ENCODE measurements around the gene FAM83G.
"Not testable (repeated sequence)": the region's sequence is repeated elsewhere in the genome, so short reads cannot be mapped to it uniquely, and the experiment has no call there.

FAM83G gene

DNA sequence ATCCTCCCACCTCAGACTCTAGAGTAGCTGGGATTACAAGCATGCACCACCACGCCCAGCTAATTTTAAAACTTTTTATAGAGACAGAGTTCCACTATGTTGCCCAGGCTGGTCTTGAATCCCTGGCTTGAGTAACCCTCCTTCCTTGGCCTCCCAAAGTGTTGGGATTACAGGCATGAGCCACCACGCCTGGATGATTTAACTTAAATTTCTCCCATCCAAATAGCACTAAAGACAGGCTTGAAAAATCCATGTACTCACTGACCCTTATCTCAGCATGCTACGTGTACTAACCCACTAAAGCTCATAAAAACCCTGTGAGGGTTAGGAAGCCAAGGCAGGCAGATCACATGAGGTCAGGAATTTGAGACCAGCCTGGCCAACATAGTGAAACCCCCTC lies 48.0 kb downstream of the FAM83G start:
- Histone ChIP-seq H3K4me1 (ENCODE audit: control insufficient read depth in 5 of 5, insufficient read depth in 5 of 5, low read length in 5 of 5) (peaks cover 0 to 10% (median 2%) of the 10 kb centered on the region in 5 donors), H3K9ac (ENCODE audit: low read length in 5 of 5) (no peak overlapping the region), H3K36me3 (ENCODE audit: control insufficient read depth in 5 of 5, insufficient read depth in 5 of 5, low read length in 5 of 5) (no peaks in the 10 kb centered on the region), H3K9me3 (ENCODE audit: control insufficient read depth in 5 of 5, low read length in 5 of 5) (no peaks in the 10 kb centered on the region), H3K4me3 (ENCODE audit: low read depth in 1 of 5, low read length in 5 of 5) (no peak overlapping the region), H3K27me3 (ENCODE audit: control insufficient read depth in 5 of 5, insufficient read depth in 4 of 5, low read length in 5 of 5) (peaks cover 0 to 6% (median 0%) of the 10 kb centered on the region in 5 donors), H3K27ac (ENCODE audit: low read depth, low read length) (no peak overlapping the region)

DNA sequence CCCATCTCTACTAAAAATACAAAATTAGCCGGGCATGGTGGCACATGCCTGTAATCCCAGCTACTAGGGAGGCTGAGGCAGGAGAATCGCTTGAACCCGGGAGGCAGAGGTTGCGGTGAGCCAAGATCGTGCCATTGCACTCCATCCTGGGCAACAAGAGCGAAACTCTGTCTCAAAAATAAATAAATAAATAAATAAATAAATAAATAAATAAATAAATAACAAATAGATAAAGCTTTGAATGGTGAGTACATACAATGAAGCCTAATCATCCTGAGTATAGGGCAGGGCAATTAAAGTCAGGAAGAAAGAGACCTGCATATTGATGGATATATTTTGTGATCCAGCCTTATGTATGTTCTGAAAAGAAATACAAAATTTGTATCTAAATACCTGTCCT lies 48.5 kb downstream of the FAM83G start:
- not testable (repeated sequence) for H3K9me3 ChIP-seq (ENCODE audit: control insufficient read depth in 5 of 5, low read length in 5 of 5); H3K4me3 ChIP-seq (ENCODE audit: low read depth in 1 of 5, low read length in 5 of 5); H3K9ac ChIP-seq (ENCODE audit: low read length in 5 of 5); H3K36me3 ChIP-seq (ENCODE audit: control insufficient read depth in 5 of 5, insufficient read depth in 5 of 5, low read length in 5 of 5); H3K4me1 ChIP-seq (ENCODE audit: control insufficient read depth in 5 of 5, insufficient read depth in 5 of 5, low read length in 5 of 5); H3K27ac ChIP-seq (ENCODE audit: low read depth, low read length)
- H3K27me3 ChIP-seq (ENCODE audit: control insufficient read depth in 5 of 5, insufficient read depth in 4 of 5, low read length in 5 of 5) = peaks cover 0 to 11% (median 3%) of the 10 kb centered on the region in 5 donors

DNA sequence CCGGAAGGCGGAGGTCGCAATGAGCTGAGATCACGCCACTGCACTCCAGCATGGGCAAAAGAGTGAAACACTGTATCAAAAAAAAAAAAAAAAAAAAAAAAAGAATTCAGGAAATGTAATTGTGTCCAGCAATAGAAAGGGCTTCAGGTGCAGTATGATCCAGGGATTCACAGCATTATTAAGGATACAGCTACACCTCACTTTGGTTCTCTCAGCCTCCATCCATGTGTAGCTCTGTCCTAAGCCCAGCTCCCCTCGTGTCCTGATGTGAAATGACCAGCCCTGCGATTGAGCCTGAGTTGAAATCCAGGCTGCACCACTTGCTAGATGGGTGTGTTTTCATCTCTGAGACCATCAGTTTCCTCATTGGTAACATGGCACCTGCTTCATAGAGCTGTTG lies 49.6 kb downstream of the FAM83G start:
- H3K9ac ChIP-seq (ENCODE audit: low read length in 5 of 5) = no peak overlapping the region
- no peak overlapping the region for H3K4me3 ChIP-seq (ENCODE audit: low read depth in 1 of 5, low read length in 5 of 5)
- H3K27ac ChIP-seq (ENCODE audit: low read depth, low read length) = no peak overlapping the region
- no peaks in the 10 kb centered on the region for H3K4me1 ChIP-seq (ENCODE audit: control insufficient read depth in 5 of 5, insufficient read depth in 5 of 5, low read length in 5 of 5)
- H3K27me3 ChIP-seq (ENCODE audit: control insufficient read depth in 5 of 5, insufficient read depth in 4 of 5, low read length in 5 of 5) = peaks cover 0 to 13% (median 3%) of the 10 kb centered on the region in 5 donors
- no peaks in the 10 kb centered on the region for H3K36me3 ChIP-seq (ENCODE audit: control insufficient read depth in 5 of 5, insufficient read depth in 5 of 5, low read length in 5 of 5)
- no peaks in the 10 kb centered on the region for H3K9me3 ChIP-seq (ENCODE audit: control insufficient read depth in 5 of 5, low read length in 5 of 5)

- Histone ChIP-seq H3K27me3 (ENCODE audit: control insufficient read depth in 5 of 5, insufficient read depth in 4 of 5, low read length in 5 of 5) (peaks cover 0 to 17% (median 3%) of the 10 kb centered on the region in 5 donors), H3K4me1 (ENCODE audit: control insufficient read depth in 5 of 5, insufficient read depth in 5 of 5, low read length in 5 of 5) (peaks cover 0 to 5% (median 0%) of the 10 kb centered on the region in 5 donors), H3K9ac (ENCODE audit: low read length in 5 of 5) (peak overlapping the region in 1 of 5 donors; percentile 28), H3K36me3 (ENCODE audit: control insufficient read depth in 5 of 5, insufficient read depth in 5 of 5, low read length in 5 of 5) (no peaks in the 10 kb centered on the region), H3K9me3 (ENCODE audit: control insufficient read depth in 5 of 5, low read length in 5 of 5) (no peaks in the 10 kb centered on the region), H3K4me3 (ENCODE audit: low read depth in 1 of 5, low read length in 5 of 5) (no peak overlapping the region), H3K27ac (ENCODE audit: low read depth, low read length) (no peak overlapping the region)
These were observed 50.2 kb downstream of the FAM83G start for GRCh38 chr17:18954321-18954720.

GRCh38 chr17:18953231-18953728 lies 51.3 kb downstream of the FAM83G start:
- Histone ChIP-seq H3K4me3 (ENCODE audit: low read depth in 1 of 5, low read length in 5 of 5) (no peak overlapping the region), H3K27ac (ENCODE audit: low read depth, low read length) (no peak overlapping the region), H3K9me3 (ENCODE audit: control insufficient read depth in 5 of 5, low read length in 5 of 5) (no peaks in the 10 kb centered on the region), H3K36me3 (ENCODE audit: control insufficient read depth in 5 of 5, insufficient read depth in 5 of 5, low read length in 5 of 5) (no peaks in the 10 kb centered on the region), H3K4me1 (ENCODE audit: control insufficient read depth in 5 of 5, insufficient read depth in 5 of 5, low read length in 5 of 5) (peaks cover 0 to 5% (median 0%) of the 10 kb centered on the region in 5 donors), H3K9ac (ENCODE audit: low read length in 5 of 5) (no peak overlapping the region), H3K27me3 (ENCODE audit: control insufficient read depth in 5 of 5, insufficient read depth in 4 of 5, low read length in 5 of 5) (peaks cover 0 to 17% (median 3%) of the 10 kb centered on the region in 5 donors)

DNA sequence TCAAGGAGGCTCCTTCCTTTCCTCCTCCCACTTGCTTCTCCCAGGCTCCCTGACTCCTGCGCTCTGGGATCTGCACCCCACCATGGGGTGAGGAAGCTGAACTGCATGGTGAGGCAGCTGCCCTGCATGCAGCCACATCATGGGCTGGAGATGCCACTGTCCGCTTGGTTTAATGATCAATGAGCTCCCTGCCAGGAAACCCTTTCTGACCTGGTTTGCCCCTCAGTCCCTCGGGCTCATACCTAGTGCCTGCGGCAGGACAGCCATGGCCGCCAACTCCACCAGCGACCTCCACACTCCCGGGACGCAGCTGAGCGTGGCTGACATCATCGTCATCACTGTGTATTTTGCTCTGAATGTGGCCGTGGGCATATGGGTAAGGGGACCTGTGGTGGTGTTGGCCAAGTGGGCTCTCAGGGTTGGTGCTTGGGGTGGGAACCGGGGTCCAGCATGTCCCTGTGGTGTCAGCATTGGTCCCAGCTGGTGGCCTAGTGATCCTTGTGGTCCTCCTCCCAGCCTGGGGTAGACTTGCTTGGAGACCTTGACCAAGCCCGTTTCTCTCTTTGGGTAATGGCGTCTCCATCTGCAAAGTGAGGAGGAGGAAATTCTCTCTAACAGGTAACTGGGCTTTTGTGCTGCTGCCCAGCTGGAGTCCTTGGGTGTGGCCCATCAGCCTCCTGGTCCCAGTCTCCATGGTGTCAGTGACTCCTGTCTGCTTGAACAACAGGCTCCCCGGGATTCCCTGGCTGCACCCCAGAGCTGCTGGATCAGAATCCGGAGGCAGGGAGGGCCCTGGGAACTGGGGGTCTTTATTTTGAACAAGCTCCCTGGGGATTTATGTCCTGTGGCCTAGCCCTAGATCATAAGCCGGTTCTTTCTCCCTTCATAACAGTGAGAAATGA lies 52.4 kb downstream of the FAM83G start, which contains the start of gene SLC5A10:
SLC5A10 (plus strand) TSS at position 225 of the 902 bp plus-strand sequence; CDS start at position 266, 41 bp downstream.
- Histone ChIP-seq H3K4me3 (ENCODE audit: low read depth in 1 of 5, low read length in 5 of 5) (no peak within 1 kb of the TSS), H3K27ac (ENCODE audit: low read depth, low read length) (no peak within 1 kb of the TSS), H3K9ac (ENCODE audit: low read length in 5 of 5) (no peak within 1 kb of the TSS), H3K36me3 (ENCODE audit: control insufficient read depth in 5 of 5, insufficient read depth in 5 of 5, low read length in 5 of 5) (no peaks in the 10 kb centered on the region), H3K9me3 (ENCODE audit: control insufficient read depth in 5 of 5, low read length in 5 of 5) (no peaks in the 10 kb centered on the region), H3K4me1 (ENCODE audit: control insufficient read depth in 5 of 5, insufficient read depth in 5 of 5, low read length in 5 of 5) (peaks cover 0 to 5% (median 0%) of the 10 kb centered on the region in 5 donors), H3K27me3 (ENCODE audit: control insufficient read depth in 5 of 5, insufficient read depth in 4 of 5, low read length in 5 of 5) (peaks cover 0 to 17% (median 3%) of the 10 kb centered on the region in 5 donors)

- Histone ChIP-seq H3K4me3 (ENCODE audit: low read depth in 1 of 5, low read length in 5 of 5) (no peak overlapping the region), H3K27me3 (ENCODE audit: control insufficient read depth in 5 of 5, insufficient read depth in 4 of 5, low read length in 5 of 5) (peaks cover 0 to 20% (median 3%) of the 10 kb centered on the region in 5 donors), H3K9me3 (ENCODE audit: control insufficient read depth in 5 of 5, low read length in 5 of 5) (no peaks in the 10 kb centered on the region), H3K27ac (ENCODE audit: low read depth, low read length) (no peak overlapping the region), H3K9ac (ENCODE audit: low read length in 5 of 5) (no peak overlapping the region), H3K36me3 (ENCODE audit: control insufficient read depth in 5 of 5, insufficient read depth in 5 of 5, low read length in 5 of 5) (no peaks in the 10 kb centered on the region), H3K4me1 (ENCODE audit: control insufficient read depth in 5 of 5, insufficient read depth in 5 of 5, low read length in 5 of 5) (peaks cover 0 to 5% (median 0%) of the 10 kb centered on the region in 5 donors)
These were observed 53.3 kb downstream of the FAM83G start for GRCh38 chr17:18950944-18951905.

DNA sequence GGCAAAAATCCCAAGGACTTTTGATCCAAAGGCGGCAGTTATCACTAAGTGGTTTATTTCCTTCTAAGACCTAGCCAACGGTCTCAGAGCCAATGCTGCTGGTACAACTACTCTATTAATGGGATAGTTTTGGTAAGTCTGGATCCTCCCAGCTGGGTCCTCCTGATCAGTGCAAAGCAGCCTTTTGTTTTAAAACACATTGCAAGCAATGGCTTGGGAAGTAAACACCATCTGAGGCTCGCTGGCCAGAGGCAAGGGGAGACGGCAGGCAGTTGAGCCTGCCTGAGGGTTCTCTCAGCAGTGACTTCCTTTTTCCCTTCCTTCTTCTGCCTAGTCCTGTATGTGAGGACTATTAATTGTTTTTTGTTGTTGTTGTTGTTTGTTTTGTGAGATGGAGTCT lies 54.2 kb downstream of the FAM83G start:
- H3K27me3 ChIP-seq (ENCODE audit: control insufficient read depth in 5 of 5, insufficient read depth in 4 of 5, low read length in 5 of 5) = peaks cover 0 to 20% (median 3%) of the 10 kb centered on the region in 5 donors
- H3K9ac ChIP-seq (ENCODE audit: low read length in 5 of 5) = no peak overlapping the region
- H3K4me3 ChIP-seq (ENCODE audit: low read depth in 1 of 5, low read length in 5 of 5) = no peak overlapping the region
- no peaks in the 10 kb centered on the region for H3K9me3 ChIP-seq (ENCODE audit: control insufficient read depth in 5 of 5, low read length in 5 of 5)
- no peaks in the 10 kb centered on the region for H3K36me3 ChIP-seq (ENCODE audit: control insufficient read depth in 5 of 5, insufficient read depth in 5 of 5, low read length in 5 of 5)
- peaks cover 0 to 5% (median 0%) of the 10 kb centered on the region in 5 donors for H3K4me1 ChIP-seq (ENCODE audit: control insufficient read depth in 5 of 5, insufficient read depth in 5 of 5, low read length in 5 of 5)
- H3K27ac ChIP-seq (ENCODE audit: low read depth, low read length) = no peak overlapping the region

GRCh38 chr17:18949566-18949965 lies 55.0 kb downstream of the FAM83G start:
- no peak overlapping the region for H3K27ac ChIP-seq (ENCODE audit: low read depth, low read length)
- no peak overlapping the region for H3K9ac ChIP-seq (ENCODE audit: low read length in 5 of 5)
- peaks cover 0 to 5% (median 0%) of the 10 kb centered on the region in 5 donors for H3K4me1 ChIP-seq (ENCODE audit: control insufficient read depth in 5 of 5, insufficient read depth in 5 of 5, low read length in 5 of 5)
- peaks cover 0 to 20% (median 3%) of the 10 kb centered on the region in 5 donors for H3K27me3 ChIP-seq (ENCODE audit: control insufficient read depth in 5 of 5, insufficient read depth in 4 of 5, low read length in 5 of 5)
- no peaks in the 10 kb centered on the region for H3K36me3 ChIP-seq (ENCODE audit: control insufficient read depth in 5 of 5, insufficient read depth in 5 of 5, low read length in 5 of 5)
- no peaks in the 10 kb centered on the region for H3K9me3 ChIP-seq (ENCODE audit: control insufficient read depth in 5 of 5, low read length in 5 of 5)
- H3K4me3 ChIP-seq (ENCODE audit: low read depth in 1 of 5, low read length in 5 of 5) = no peak overlapping the region
